Lower leg skin (tissue), 4 donors: ENCODE data around the gene NDUFV1. TPM values are rescaled to one million over a fixed set of nuclear protein-coding genes. Genes with fewer than 3 reads are reported as not detected.

ENCODE experiments used
- DNase-seq, 2 donors: peaks; one replicate each; pipeline ENCODE4 v3.0.0-alpha.2; 2019; ENCODE audit warnings: low spot score in 2 of 2
- H3K4me3 ChIP-seq: fragments of 200-600 bp; sonication (generic); 2 replicates; pipeline ENCODE4 v1.5.1; 2017; ENCODE audit warnings: mild to moderate bottlenecking, low read depth; ENCODE audit not compliant: poor library complexity, severe bottlenecking
- CTCF ChIP-seq, 3 donors: fragments of 450-650 bp; IDR thresholded peaks; one replicate each; pipeline ENCODE4 v1.5.1; 2016; ENCODE audit warnings: antibody characterized with exemption in 3 of 3, mild to moderate bottlenecking in 3 of 3, moderate library complexity in 2 of 3
- POLR2A ChIP-seq, 2 donors: fragments of 450-650 bp; IDR thresholded peaks; one replicate each; pipeline ENCODE4 v1.6.1; 2016 to 2017; ENCODE audit warnings: antibody characterized with exemption in 2 of 2, mild to moderate bottlenecking in 1 of 2, moderate library complexity in 1 of 2
- WGBS, 2 donors: methylation state at CpG; one replicate each; pipeline ENCODE4 v1.1.5; 2018; 5-methylcytosine and 5-hydroxymethylcytosine counted together
- intact Hi-C: fragments of 100-400 bp; cut with DNase I; formaldehyde crosslinking; loops from one replicate; pipeline ENCODE4 v1.15.0; 2023; ENCODE audit warnings: low total_unique reads
- total RNA-seq, 4 donors: library from RNA; depleted of rRNA; stranded (reverse); fragments of >200 nt; gene quantifications; one replicate each; pipeline ENCODE4 v1.1.0, GENCODE V29; 2016

The NDUFV1 gene
- total RNA-seq, 4 donors from 2014 or later: 238 to 283 (median 269) TPM

GRCh38 chr11:67649634-67650510 lies 43.1 kb downstream of the NDUFV1 start:
- no peak for DNase-seq
- intact Hi-C loops: no loop called here
- TF ChIP-seq CTCF (IDR thresholded peaks at IDR 0.05) (no peak), POLR2A (IDR thresholded peaks at IDR 0.05) (no peak)
- H3K4me3 ChIP-seq: no peak overlapping the region
- 79 to 83% methylated on average over 22 of the region's 22 CpGs for WGBS, 2 donors

- WGBS, 2 donors: 32 to 36% methylated on average over 13 of the region's 13 CpGs
- H3K4me3 ChIP-seq: no peak overlapping the region
- DNase-seq: no peak
- intact Hi-C loops: no loop called here
- no peak for TF ChIP-seq POLR2A (IDR thresholded peaks at IDR 0.05)
- TF ChIP-seq CTCF (IDR thresholded peaks at IDR 0.05): no peak
Measured at GRCh38 chr11:67651976-67652781, 45.4 kb downstream of the NDUFV1 start.

GRCh38 chr11:67652965-67653845 lies 46.5 kb downstream of the NDUFV1 start:
- intact Hi-C loops: no loop called here
- TF ChIP-seq CTCF (IDR thresholded peaks at IDR 0.05) (no peak), POLR2A (IDR thresholded peaks at IDR 0.05) (no peak)
- WGBS, 2 donors: 78 to 80% methylated on average over 15 of the region's 15 CpGs
- H3K4me3 ChIP-seq: no peak overlapping the region
- peak in 1 of 2 donors; percentile 61 for DNase-seq

GRCh38 chr11:67654225-67654624 lies 47.5 kb downstream of the NDUFV1 start:
- no peak overlapping the region for H3K4me3 ChIP-seq
- TF ChIP-seq CTCF (IDR thresholded peaks at IDR 0.05) (no peak), POLR2A (IDR thresholded peaks at IDR 0.05) (no peak)
- intact Hi-C loops: no loop called here
- DNase-seq: peak in 1 of 2 donors; percentile 53
- WGBS, 2 donors: 74 to 79% methylated on average over 9 of the region's 9 CpGs

GRCh38 chr11:67656278-67656922 lies 49.7 kb downstream of the NDUFV1 start:
- no peak overlapping the region for H3K4me3 ChIP-seq
- WGBS, 2 donors: 49 to 50% methylated on average over 4 of the region's 4 CpGs
- no peak for TF ChIP-seq CTCF (IDR thresholded peaks at IDR 0.05)
- TF ChIP-seq POLR2A (IDR thresholded peaks at IDR 0.05): no peak
- no peak for DNase-seq
- intact Hi-C loops: no loop called here
